Stimulated activated CD8-positive, alpha-beta memory T cell treated with anti-CD3 and anti-CD28 coated beads, Interleukin-7, amount 100 ng/mL, for 24 hours (primary cell): ENCODE data around the gene APIP.

ENCODE experiments used
- DNase-seq: peaks from one replicate; pipeline ENCODE4 v3.0.0-alpha.2; 2020; ENCODE audit warnings: low read depth

Gene APIP, protein sequence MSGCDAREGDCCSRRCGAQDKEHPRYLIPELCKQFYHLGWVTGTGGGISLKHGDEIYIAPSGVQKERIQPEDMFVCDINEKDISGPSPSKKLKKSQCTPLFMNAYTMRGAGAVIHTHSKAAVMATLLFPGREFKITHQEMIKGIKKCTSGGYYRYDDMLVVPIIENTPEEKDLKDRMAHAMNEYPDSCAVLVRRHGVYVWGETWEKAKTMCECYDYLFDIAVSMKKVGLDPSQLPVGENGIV

DNA sequence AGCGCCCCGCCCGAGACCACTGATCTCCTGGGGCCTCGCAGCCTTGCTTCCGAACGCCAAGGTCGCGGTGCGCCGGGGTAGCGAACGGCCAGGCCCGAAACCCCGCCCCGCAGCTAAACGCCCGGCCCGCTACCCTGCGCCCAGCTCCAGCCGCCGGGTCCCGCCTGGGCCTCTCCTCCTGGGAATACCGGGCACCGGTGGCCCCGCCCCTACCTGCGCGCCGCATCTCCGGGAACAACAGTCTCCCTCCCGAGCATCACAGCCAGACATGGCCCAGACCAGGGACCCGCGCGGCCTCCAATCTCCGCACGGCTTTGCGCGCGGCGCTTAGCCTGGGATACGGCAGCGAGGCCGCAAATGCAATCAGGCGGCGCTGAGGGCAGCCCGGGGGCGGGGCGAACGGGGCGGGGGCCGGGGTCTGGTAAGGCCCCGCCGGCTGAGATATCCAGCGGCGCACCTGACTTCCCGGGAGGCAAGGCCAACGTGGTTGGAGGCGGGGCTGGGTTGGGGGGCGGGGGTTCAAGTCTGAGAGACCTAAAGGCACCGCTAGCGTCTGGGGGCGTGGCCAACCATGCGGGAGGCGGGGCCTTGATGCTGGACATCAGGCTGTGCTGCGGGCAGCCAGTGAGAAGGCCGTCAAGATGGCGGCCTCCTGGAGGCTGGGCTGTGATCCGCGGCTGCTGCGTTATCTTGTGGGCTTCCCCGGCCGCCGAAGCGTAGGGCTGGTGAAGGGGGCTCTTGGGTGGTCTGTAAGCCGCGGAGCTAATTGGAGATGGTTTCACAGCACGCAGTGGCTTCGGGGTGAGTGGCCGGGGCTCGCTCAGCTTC is at the start of gene APIP, which contains the start of gene PDHX:
TSS of gene APIP (minus strand) at position 365 of the 828 bp plus-strand sequence. CDS start at position 270, 95 bp downstream.
TSS of gene PDHX (plus strand) at position 604 of the 828 bp plus-strand sequence. CDS start at position 642, 38 bp downstream.
- DNase-seq: peak; percentile 98

DNA sequence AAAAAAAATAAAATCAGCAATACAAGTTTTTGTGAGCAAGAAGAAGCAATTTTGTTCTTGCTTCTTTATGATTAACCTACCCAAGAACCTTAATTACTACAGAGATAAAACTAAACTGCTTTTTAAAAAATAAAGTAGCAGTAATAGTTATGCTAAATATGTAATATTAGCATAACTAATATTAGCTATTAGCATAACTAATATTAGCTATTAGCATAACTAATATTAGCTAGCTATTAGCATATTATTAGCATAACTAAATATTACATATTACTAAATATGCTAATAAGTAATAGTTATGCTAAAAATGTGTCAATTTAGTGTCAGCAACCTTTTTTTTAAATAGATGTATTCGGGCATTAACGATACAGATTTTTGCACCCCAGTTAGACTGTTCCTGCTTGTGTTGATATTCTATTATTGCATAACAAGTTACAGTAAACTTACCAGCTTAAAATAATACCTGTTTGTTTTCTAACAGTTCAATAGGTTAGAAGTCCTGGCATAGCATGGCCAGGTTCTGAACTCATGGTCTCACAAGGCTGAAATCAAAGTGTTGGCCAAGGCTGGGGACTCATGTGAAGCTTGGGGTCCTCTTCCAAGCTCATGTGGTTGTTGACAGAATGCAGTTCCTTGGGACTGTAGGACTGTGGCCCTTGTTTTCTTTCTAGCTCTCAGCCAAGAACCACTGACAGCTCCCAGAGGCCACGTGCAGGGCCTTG is 48.6 kb upstream of the APIP start:
- no peak for DNase-seq

DNA sequence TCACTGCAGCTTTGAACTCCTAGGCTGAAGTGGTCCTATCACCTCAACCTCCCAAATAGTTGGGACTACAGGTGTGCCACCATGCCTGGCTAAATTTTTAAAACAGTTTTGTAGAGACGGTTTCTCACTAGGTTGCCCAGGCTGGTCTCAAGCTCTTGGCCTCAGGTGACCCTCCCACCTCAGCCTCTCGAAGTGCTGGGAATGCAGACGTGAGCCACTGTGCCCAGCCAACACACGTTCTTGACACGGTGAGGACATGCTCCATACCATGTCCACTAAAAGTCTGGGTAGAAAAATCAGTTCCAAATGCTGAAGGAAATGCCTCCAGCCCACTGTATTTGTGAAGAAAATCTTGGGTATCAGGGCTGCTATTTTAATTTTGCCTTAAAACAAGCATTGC is 47.2 kb upstream of the APIP start:
- DNase-seq: no peak

DNA sequence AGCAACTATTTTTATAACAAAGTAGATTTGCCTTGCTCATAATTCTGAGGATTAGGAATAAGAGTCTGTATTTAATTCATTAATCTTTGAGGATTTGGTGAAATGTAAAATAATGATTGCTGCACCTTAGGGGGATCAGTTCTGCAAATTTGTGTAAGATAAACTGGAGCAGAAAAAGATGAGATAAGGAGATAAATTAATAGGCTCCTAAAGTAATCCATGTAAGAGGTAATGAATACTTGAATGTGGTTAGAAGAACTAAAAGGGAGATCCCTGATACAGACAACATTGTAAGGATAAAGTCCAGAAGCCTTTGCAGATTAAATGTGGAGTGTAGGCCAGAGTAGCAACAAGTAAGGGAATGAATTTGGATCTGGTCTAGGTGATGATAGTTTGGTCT is 45.9 kb upstream of the APIP start:
- no peak for DNase-seq

DNA sequence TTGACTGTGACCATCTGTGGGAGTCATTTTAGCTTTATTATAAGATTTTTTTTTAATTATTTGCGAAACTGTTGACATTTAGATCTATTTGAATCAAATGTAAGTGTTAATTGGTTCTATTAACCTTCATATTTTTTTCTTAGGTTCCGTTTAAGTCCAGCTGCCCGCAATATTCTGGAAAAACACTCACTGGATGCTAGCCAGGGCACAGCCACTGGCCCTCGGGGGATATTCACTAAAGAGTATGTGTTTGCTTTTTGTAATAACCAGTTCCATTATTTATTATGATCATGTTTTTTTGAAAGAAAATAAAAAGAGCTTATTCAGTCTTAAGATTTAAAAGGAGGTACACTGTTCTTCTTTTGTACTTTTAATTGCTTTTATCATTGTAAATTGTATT is 44.1 kb upstream of the APIP start:
- no peak for DNase-seq

GRCh38 chr11:34959770-34960169 is 43.6 kb upstream of the APIP start:
- DNase-seq: no peak

- DNase-seq: no peak
Measured at GRCh38 chr11:34957606-34958005, 41.4 kb upstream of the APIP start.

DNA sequence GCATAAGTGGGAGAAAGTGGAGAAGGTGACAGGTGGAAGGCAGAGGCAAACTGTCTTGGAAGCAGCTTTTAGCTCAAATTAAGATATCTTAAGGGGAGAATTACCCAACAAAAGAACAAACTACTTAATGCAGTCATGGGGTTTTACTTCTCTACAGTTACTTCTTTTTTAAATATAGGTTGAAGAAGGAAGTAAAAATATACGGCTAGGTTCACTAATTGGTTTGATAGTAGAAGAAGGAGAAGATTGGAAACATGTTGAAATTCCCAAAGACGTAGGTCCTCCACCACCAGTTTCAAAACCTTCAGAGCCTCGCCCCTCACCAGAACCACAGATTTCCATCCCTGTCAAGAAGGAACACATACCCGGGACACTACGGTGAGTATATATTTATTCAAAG is 41.0 kb upstream of the APIP start:
- no peak for DNase-seq

GRCh38 chr11:34953955-34954354 is 37.8 kb upstream of the APIP start:
- DNase-seq: no peak

GRCh38 chr11:34948696-34949095 is 32.5 kb upstream of the APIP start:
- DNase-seq: no peak

GRCh38 chr11:34944692-34945091 is 28.5 kb upstream of the APIP start:
- no peak for DNase-seq

GRCh38 chr11:34941688-34942087 is 25.5 kb upstream of the APIP start:
- DNase-seq: no peak

GRCh38 chr11:34940026-34940677 is 24.0 kb upstream of the APIP start:
- no peak for DNase-seq

GRCh38 chr11:34938611-34939010 is 22.4 kb upstream of the APIP start:
- DNase-seq: no peak

DNA sequence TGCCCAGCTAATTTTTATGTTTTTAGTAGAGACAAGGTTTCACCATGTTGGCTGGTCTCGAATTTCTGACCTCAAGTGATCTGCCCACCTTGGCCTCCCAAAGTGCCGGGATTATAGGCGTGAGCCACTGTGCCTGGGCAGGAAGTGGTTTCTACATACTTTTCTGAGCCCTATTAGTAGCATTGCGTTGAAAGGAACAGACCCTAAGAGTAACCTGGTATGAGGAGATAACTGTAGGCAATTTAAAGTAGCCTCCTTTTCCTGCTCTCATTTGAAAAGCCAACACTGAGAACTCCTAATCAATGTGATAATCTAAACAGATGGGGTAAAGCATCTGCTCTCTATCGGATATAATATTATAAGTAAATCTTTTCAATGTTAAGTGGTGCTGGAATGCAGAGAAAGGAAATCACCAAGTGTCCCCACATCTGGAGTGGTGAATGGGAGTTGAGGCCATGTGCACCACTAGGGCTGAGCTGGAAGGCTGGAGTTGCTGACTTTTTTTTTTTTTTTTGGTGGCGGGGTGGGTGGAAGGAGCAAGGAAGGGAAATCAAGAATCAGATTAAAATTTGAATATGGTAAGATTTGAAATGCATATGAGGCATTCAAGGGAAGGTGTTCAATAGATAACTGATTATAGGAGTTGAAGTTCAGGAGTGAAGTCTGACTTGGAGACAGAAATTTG is 20.9 kb upstream of the APIP start:
- no peak for DNase-seq

DNA sequence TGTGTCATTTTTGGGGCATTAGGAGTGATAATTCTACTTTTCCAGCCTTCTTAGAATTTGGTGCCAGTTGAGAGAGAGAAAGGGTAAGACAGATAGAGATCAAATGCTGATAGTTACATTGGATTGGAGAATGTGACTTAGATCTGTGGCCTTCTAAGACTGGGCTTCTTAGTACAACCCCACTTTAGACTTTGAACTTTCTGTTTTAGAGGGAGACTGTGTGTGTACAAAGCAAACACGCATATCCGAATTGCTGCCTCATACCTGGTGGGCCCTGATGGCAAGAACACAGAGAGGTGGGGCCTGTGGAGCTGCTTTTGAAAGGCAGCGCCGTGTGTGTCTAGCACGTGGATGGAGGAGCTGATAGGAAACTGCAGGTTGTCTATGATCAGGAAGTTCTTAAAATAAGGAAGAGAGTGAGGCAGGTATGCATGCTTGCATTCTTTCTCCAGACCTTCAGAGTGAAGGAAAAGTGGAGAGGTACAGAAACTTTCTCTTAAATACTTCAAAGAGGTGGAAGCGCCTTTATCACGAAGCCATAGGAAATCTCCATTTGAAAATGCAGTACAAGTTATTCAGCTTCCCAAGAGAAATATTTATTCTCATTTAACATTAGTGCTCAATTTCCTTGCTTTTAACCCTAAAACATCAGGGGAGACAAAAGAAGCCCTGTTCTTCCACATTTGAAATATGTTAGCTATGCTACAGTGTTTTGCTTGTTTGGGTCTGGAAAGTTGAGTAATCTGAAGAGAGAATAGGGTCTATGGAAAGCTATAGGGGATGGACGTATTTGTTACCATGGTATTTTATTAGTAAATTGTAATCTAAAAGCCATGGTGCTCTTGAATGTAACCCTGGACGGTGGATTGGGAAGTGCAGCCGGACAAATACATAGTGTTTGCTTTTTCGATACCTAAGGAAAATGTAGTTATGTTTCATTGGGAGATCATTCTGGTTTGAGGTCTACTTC is 13.9 kb upstream of the APIP start:
- no peak for DNase-seq

DNA sequence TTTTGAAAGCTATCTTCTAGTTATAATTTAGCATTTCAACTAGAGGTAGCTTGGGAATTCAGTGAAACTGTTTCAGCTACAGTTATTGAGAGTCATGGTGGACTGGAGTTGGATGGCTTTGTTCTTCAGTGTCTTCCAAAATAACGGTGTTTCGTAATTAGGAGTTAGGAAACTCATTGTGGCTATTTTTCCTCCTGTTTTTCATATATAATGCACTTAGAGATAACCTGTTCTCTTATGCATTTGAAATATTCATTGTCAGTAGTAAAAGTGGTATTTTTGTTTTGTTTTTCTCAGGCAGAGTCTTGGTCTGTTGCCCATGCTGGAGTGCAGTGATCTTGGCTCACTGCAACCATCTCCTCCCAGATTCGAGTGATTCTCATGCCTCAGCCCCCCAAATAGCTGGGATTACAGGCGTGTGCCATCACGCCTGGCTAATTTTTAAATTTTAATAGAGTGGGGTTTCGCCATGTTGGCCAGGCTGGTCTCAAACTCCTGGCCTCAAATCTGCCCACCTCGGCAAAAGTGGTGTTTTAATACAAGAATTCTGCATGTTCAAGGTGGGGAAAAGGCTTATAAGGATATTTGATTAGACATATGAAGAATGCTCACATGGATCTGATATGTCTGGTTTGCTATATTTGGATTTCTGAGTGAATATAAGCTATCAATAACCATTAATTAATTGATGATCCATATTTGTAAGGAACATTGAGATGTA is 12.9 kb upstream of the APIP start:
- DNase-seq: no peak

- DNase-seq: no peak
Measured at GRCh38 chr11:34928268-34928959, 12.2 kb upstream of the APIP start.

DNA sequence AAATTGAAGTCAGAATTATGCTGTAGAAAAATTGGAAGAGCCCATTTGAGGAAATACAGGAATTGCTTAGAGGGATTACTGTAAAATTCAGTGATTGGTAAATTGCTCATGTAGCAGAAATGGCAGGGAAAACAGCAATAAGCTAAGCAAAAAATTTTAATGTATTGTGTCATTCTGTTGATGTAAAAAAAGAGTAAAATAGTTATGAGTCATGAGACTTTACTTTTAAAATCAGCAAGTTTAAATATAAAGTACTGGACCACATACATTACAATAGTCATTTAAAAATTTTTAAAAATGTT is 10.6 kb upstream of the APIP start:
- DNase-seq: no peak
